GM13976 (cell line): ENCODE data around the gene VWDE.

Source experiments
- DNase-seq: peaks from one replicate; pipeline ENCODE4 v3.0.0; 2012; ENCODE audit warnings: low spot score
- in situ Hi-C: fragments of 300-500 bp; cut with MboI; formaldehyde crosslinking; loops from one replicate; pipeline ENCODE4 v1.12.0; 2022; ENCODE audit warnings: low sequenced_read_pairs, mixed read lengths, inconsistent platforms; ENCODE audit not compliant: unreplicated experiment
- TF ChIP-seq, protein P1 (sequence below): IDR thresholded peaks from 2 replicates; pipeline ENCODE4 v1.5.1; 2012; ENCODE audit warnings: borderline replicate concordance, mild to moderate bottlenecking; ENCODE audit not compliant: insufficient read depth; ENCODE audit errors: extremely low read depth, missing control alignments, control extremely low read depth

VWDE gene

GRCh38 chr7:12320987-12321647, 82.5 kb downstream of the VWDE start:
- no peak for DNase-seq
- TF ChIP-seq, protein P1, sequence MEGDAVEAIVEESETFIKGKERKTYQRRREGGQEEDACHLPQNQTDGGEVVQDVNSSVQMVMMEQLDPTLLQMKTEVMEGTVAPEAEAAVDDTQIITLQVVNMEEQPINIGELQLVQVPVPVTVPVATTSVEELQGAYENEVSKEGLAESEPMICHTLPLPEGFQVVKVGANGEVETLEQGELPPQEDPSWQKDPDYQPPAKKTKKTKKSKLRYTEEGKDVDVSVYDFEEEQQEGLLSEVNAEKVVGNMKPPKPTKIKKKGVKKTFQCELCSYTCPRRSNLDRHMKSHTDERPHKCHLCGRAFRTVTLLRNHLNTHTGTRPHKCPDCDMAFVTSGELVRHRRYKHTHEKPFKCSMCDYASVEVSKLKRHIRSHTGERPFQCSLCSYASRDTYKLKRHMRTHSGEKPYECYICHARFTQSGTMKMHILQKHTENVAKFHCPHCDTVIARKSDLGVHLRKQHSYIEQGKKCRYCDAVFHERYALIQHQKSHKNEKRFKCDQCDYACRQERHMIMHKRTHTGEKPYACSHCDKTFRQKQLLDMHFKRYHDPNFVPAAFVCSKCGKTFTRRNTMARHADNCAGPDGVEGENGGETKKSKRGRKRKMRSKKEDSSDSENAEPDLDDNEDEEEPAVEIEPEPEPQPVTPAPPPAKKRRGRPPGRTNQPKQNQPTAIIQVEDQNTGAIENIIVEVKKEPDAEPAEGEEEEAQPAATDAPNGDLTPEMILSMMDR, result no peak
- in situ Hi-C loops, result no loop called here

DNA sequence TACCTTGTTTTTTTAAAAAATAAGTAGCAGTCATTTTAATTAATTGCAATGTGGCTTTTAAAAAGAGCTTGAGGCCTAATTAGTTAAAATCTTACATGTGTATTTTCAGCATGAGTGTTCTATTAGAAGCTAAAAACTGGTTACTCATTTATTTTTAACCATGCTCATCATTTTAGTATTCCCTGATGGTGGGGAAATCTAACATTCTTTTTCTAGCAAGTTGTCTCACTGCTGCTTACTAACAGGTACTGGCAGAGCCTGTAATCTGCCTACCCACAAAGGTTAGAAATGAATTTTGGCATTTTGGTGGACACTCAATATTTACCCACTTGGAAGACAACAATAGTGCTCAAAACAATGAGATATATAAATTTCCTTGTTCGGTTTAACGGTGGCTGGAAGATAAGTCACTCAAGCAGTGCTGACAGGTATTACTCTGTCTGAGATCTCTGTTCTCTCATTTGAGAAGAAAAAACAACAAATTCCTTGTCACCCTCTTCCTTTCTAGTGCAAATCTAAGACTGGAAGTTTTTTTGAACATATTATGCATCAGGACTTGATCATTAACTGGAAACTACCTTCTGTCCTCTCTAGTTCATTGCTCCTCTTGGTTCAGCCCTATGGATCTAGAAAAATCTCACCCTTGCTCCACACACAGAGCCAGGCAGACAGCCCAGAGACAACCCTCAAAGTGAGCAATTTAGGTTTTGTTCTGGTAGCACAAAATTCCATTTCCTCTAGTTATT, 83.3 kb downstream of the VWDE start:
- in situ Hi-C loops, result no loop called here
- TF ChIP-seq, protein P1, result no peak
- no peak for DNase-seq

DNA sequence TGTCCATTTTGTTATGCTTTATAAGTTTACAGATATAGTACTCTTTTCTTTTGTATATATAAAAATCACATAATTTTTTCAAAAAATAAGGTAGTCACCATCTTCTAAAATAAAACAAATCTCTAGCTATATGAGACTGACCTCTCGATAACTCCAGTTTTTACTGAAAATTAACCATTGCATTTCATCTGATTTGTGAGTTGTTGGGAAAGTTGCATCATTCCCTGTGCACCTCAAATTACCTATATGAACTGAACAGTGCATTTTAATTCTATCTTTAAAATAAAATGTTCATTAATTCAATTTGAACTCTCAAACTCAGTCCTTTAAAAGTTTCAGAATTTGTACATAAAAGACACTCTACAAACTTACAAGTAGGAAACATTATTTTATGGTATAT, 86.0 kb downstream of the VWDE start:
- TF ChIP-seq, protein P1, result no peak
- DNase-seq, result no peak
- in situ Hi-C loops, result no loop called here

DNA sequence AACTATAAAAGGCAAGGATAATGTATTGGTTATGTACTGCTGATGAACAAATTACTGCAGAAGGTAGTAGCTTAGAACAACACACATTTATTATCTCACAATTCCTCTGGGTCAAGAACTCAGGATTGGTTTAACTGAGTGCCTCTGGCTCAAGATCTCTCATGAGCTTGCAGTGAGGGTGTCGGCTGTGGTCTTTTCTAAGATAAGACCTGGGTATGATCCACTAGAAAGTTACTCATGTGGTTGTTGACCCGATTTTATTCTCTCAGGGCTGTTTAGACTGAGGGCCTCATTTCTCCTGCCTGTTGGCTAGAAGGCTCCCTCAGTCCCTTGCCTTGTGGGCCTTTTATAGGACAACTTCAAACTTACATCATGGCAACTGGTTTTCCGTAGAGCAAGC, 86.7 kb downstream of the VWDE start:
- in situ Hi-C loops, result no loop called here
- TF ChIP-seq, protein P1, result no peak
- DNase-seq, result no peak

DNA sequence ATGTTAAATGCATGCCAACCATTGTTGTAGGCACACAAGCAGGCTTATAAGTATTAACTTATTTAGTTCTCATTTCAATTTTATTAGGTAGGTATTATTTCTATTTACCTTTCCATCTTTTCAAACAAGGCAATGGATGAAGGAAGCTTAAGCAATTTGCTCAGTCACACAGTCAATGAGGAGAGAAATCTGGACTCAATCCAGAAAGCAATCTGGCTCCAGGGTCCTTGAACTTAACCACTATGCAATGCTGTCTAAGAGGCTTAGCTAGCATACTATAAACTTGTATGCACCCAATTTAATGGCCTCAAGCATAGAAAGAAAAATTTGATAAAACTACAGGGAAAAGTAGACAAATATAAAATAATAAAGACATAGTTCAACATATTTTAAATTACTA, 88.6 kb downstream of the VWDE start:
- no peak for DNase-seq
- in situ Hi-C loops, result no loop called here
- TF ChIP-seq, protein P1, result no peak

DNA sequence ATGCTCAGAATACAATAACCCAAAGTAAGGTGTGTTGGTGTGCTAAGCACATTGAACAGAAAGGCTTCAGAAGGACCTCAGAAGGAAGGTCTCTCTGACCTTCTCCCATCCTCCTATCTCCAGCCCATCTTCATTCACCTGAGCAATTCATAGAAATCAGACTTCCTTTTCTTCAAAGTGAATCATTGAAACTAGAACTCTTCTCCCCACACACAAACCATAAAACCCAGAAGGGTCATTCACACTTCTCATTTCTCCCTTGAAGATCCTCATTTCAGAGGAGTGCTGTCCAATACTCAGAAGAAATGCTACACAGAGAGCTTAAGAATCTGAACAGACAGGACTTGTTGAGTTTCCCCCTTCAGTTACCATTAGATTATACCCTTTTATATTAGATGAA, 89.5 kb downstream of the VWDE start:
- no peak for DNase-seq
- TF ChIP-seq, protein P1, result no peak
- in situ Hi-C loops, result no loop called here
